GM23338 (cell line): ENCODE measurements around the gene SLC25A39. TPM values are rescaled to one million over a fixed set of nuclear protein-coding genes. Genes with fewer than 3 reads are reported as not detected.

Experiments used
- ATAC-seq: fragments of 200-7000 bp; cut with Tn5 transposase; 3 replicates; pipeline ENCODE4 v1.9.1; 2020
- DNase-seq: peaks from one replicate; pipeline ENCODE4 v3.0.0-alpha.2; 2015; ENCODE audit warnings: low spot score
- H2AFZ ChIP-seq: fragments of 200-600 bp; sonication (generic); 2 replicates; pipeline ENCODE4 v1.8.0; 2016; ENCODE audit warnings: antibody characterized with exemption, mild to moderate bottlenecking, moderate library complexity
- H3F3A ChIP-seq: fragments of 200-600 bp; sonication (generic); replicated peaks from 2 replicates; pipeline ENCODE4 v1.8.0; 2017; ENCODE audit warnings: antibody characterized with exemption, mixed run types, low read depth
- H3K27ac ChIP-seq: fragments of 200-600 bp; sonication (generic); 2 replicates; pipeline ENCODE4 v1.6.1; 2016; ENCODE audit warnings: low read depth
- H3K27me3 ChIP-seq: fragments of 200-600 bp; sonication (generic); 2 replicates; pipeline ENCODE4 v1.8.0; 2016; ENCODE audit warnings: mild to moderate bottlenecking, mixed run types, moderate library complexity; ENCODE audit not compliant: insufficient read depth
- H3K36me3 ChIP-seq: fragments of 200-600 bp; sonication (generic); 2 replicates; pipeline ENCODE4 v1.8.0; 2016; ENCODE audit warnings: mild to moderate bottlenecking; ENCODE audit not compliant: insufficient read depth
- H3K4me1 ChIP-seq: fragments of 200-600 bp; sonication (generic); 2 replicates; pipeline ENCODE4 v1.8.0; 2016; ENCODE audit warnings: mild to moderate bottlenecking, moderate library complexity; ENCODE audit not compliant: insufficient read depth
- H3K4me2 ChIP-seq: fragments of 200-600 bp; sonication (generic); 2 replicates; pipeline ENCODE4 v1.7.1; 2017; ENCODE audit warnings: mixed run types
- H3K4me3 ChIP-seq: fragments of 200-600 bp; sonication (generic); 2 replicates; pipeline ENCODE4 v1.6.1; 2016; ENCODE audit warnings: mixed run types
- H3K79me2 ChIP-seq: fragments of 200-600 bp; sonication (generic); replicated peaks from 2 replicates; pipeline ENCODE4 v1.8.0; 2017; ENCODE audit warnings: mild to moderate bottlenecking; ENCODE audit not compliant: insufficient read depth
- H3K9me2 ChIP-seq: fragments of 200-600 bp; sonication (generic); 2 replicates; pipeline ENCODE4 v1.8.0; 2017; ENCODE audit not compliant: insufficient read depth
- H4K20me1 ChIP-seq: fragments of 200-600 bp; sonication (generic); replicated peaks from 2 replicates; pipeline ENCODE4 v1.8.0; 2017; ENCODE audit warnings: mild to moderate bottlenecking; ENCODE audit not compliant: insufficient read depth
- H3K27ac Mint-ChIP-seq: 2 replicates; pipeline ENCODE4 v1.8.0; 2020; ENCODE audit warnings: inconsistent platforms, mild to moderate bottlenecking, moderate library complexity, mixed read lengths
- H3K27me3 Mint-ChIP-seq: 3 replicates; pipeline ENCODE4 v1.8.0; 2022; ENCODE audit warnings: low read depth, mild to moderate bottlenecking, moderate library complexity, mixed read lengths, inconsistent platforms; ENCODE audit not compliant: insufficient read depth, poor library complexity
- H3K36me3 Mint-ChIP-seq: 3 replicates; pipeline ENCODE4 v1.8.0; 2021; ENCODE audit warnings: low read depth, mild to moderate bottlenecking, inconsistent platforms, moderate library complexity, mixed read lengths
- H3K4me1 Mint-ChIP-seq: 3 replicates; pipeline ENCODE4 v1.8.0; 2020; ENCODE audit warnings: mild to moderate bottlenecking, inconsistent platforms, mixed read lengths
- H3K4me3 Mint-ChIP-seq: 3 replicates; pipeline ENCODE4 v1.8.0; 2021; ENCODE audit warnings: moderate library complexity, mild to moderate bottlenecking, inconsistent platforms, mixed read lengths
- H3K9me3 Mint-ChIP-seq: 3 replicates; pipeline ENCODE4 v1.8.0; 2020; ENCODE audit warnings: moderate library complexity, mild to moderate bottlenecking, inconsistent platforms, mixed read lengths
- CTCF ChIP-seq, 2 experiments: fragments of 200-600 bp in 1 of 2; sonication (generic) in 1 of 2; conservative IDR thresholded peaks; 2 replicates each; pipeline versions ENCODE4 v1.5.1 to v1.6.1; 2016 to 2017; ENCODE audit warnings: antibody characterized with exemption in 2 of 2, low read depth in 2 of 2, mild to moderate bottlenecking in 2 of 2, moderate library complexity in 1 of 2
- ETS1 ChIP-seq: IDR thresholded peaks from 2 replicates; pipeline ENCODE4 v1.6.1; 2016; ENCODE audit warnings: antibody characterized with exemption
- EZH2 ChIP-seq: fragments of 200-600 bp; sonication (generic); IDR thresholded peaks from one replicate; pipeline ENCODE4 v1.8.0; 2017; ENCODE audit warnings: antibody characterized with exemption, mild to moderate bottlenecking, low read depth; ENCODE audit not compliant: unreplicated experiment
- EZH2phosphoT487 ChIP-seq: fragments of 200-600 bp; sonication (generic); IDR thresholded peaks from one replicate; pipeline ENCODE4 v1.8.1; 2018; ENCODE audit warnings: antibody characterized with exemption; ENCODE audit not compliant: unreplicated experiment
- JUNB ChIP-seq: IDR thresholded peaks from one replicate; pipeline ENCODE4 v1.6.1; 2016; ENCODE audit warnings: antibody characterized with exemption; ENCODE audit not compliant: unreplicated experiment
- POLR2AphosphoS5 ChIP-seq: IDR thresholded peaks from 2 replicates; pipeline ENCODE4 v1.6.1; 2016; ENCODE audit warnings: antibody characterized with exemption, low read depth
- REST ChIP-seq: IDR thresholded peaks from one replicate; pipeline ENCODE4 v1.6.1; 2018; ENCODE audit warnings: antibody characterized with exemption; ENCODE audit not compliant: unreplicated experiment
- STAT1 ChIP-seq: IDR thresholded peaks from one replicate; pipeline ENCODE4 v1.6.1; 2016; ENCODE audit warnings: antibody characterized with exemption; ENCODE audit not compliant: unreplicated experiment
- ZNF114 ChIP-seq: fragments of 250-450 bp; sonication (Bioruptor Pico); IDR thresholded peaks from 2 replicates; pipeline ENCODE4 v1.5.0; 2020; ENCODE audit warnings: mild to moderate bottlenecking, moderate library complexity
- ZNF331 ChIP-seq: fragments of 250-450 bp; sonication (Bioruptor Pico); IDR thresholded peaks from 2 replicates; pipeline ENCODE4 v1.5.0; 2020; ENCODE audit warnings: low read depth, mild to moderate bottlenecking, moderate library complexity
- ZNF462 ChIP-seq: fragments of 250-450 bp; sonication (Bioruptor Pico); IDR thresholded peaks from 2 replicates; pipeline ENCODE4 v1.5.0; 2020; ENCODE audit warnings: mild to moderate bottlenecking, moderate library complexity
- polyA plus RNA-seq: library from polyadenylated mRNA; unstranded; fragments of >200 nt; fragmentation: Nextera tagmentation; extraction: Ambion mirVana; gene quantifications from 2 replicates; pipeline ENCODE4 v1.2.1, GENCODE V29; 2016
- total RNA-seq: library from RNA; depleted of rRNA; stranded (reverse); fragments of >200 nt; shearing (Covaris generic); gene quantifications from 2 replicates; pipeline ENCODE4 v1.2.3, GENCODE V29; 2014

SLC25A39 gene
- total and polyA plus RNA-seq, 2 experiments from 2014 or later, result 184 to 202 TPM

GRCh38 chr17:44349553-44350070 lies 25.0 kb upstream of the SLC25A39 start (continued):
- no peak for TF ChIP-seq REST
- TF ChIP-seq JUNB, result no peak
- TF ChIP-seq EZH2phosphoT487, result no peak
- no peak for TF ChIP-seq CTCF (conservative IDR thresholded peaks at IDR 0.05; ENCODE audit: low read depth in 2 of 2)
- no peak for TF ChIP-seq ZNF114 (CRISPR knock-in tag)
- TF ChIP-seq POLR2AphosphoS5, result no peak
- no peak for TF ChIP-seq ZNF331 (CRISPR knock-in tag)
- TF ChIP-seq STAT1, result no peak
- TF ChIP-seq ETS1, result no peak

GRCh38 chr17:44348988-44349364 lies 24.4 kb upstream of the SLC25A39 start:
- Histone ChIP-seq H3K27ac (no peak overlapping the region), H3K4me2 (no peak overlapping the region), H3K4me3 (no peak overlapping the region), H4K20me1 (peaks cover 3% of the 10 kb centered on the region; the same call in 1 of the 2 replicates), H3K9me2 (no peaks in the 10 kb centered on the region), H3K36me3 (no peaks in the 10 kb centered on the region), H3F3A (peaks cover 3% of the 10 kb centered on the region; the same call in 1 of the 2 replicates), H3K79me2 (peaks cover 4% of the 10 kb centered on the region; the same call in 1 of the 2 replicates), H3K4me1 (peaks cover 7% of the 10 kb centered on the region; the same call in 1 of the 2 replicates), H3K27me3 (peaks cover 8% of the 10 kb centered on the region; the same call in 1 of the 2 replicates), H2AFZ (no peak overlapping the region)
- H3K27ac Mint-ChIP-seq, result no peak overlapping the region
- H3K27me3 Mint-ChIP-seq, result peaks cover 26% of the 10 kb centered on the region
- H3K4me3 Mint-ChIP-seq, result no peak overlapping the region
- ATAC-seq (no peak), DNase-seq (no peak)
- TF ChIP-seq POLR2AphosphoS5 (no peak), ZNF462 (CRISPR knock-in tag) (no peak), ETS1 (no peak), JUNB (no peak), EZH2 (no peak), EZH2phosphoT487 (no peak)
- peaks cover 8% of the 10 kb centered on the region; the same call in 2 of the 3 replicates for H3K36me3 Mint-ChIP-seq
- H3K4me1 Mint-ChIP-seq, result peaks cover 12% of the 10 kb centered on the region
- peaks cover 3% of the 10 kb centered on the region; the same call in 1 of the 3 replicates for H3K9me3 Mint-ChIP-seq
